ENCODE results near the gene MEX3D. TPM values are rescaled to one million over a fixed set of nuclear protein-coding genes. Genes with fewer than 3 reads are reported as not detected.

Gene MEX3D
- polyA plus RNA-seq, 1 donor = 17.8 TPM

GRCh38 chr19:1526979-1527649 is 41.0 kb downstream of the MEX3D start:
- H3K36me3 ChIP-seq (ENCODE audit: control insufficient read depth, insufficient read depth, low read length) = no peaks in the 10 kb centered on the region
- H3K27me3 ChIP-seq (ENCODE audit: control insufficient read depth, insufficient read depth, low read length) = peaks cover 36% of the 10 kb centered on the region
- H3K9me3 ChIP-seq (ENCODE audit: control insufficient read depth, low read depth, low read length) = peaks cover 3% of the 10 kb centered on the region
- DNase-seq = no peak
- H3K4me1 ChIP-seq (ENCODE audit: control insufficient read depth, insufficient read depth, low read length) = no peaks in the 10 kb centered on the region
- H3K27ac ChIP-seq (ENCODE audit: low read length) = no peak overlapping the region
- WGBS (ENCODE audit: insufficient coverage, low lambda C conversion rate) = 76% methylated on average over 3 of the region's 18 CpGs
- H3K4me3 ChIP-seq (ENCODE audit: low read length) = no peak overlapping the region

- WGBS (ENCODE audit: insufficient coverage, low lambda C conversion rate) = no CpG with 5 or more reads among the region's 33 CpGs
- Histone ChIP-seq H3K4me1 (ENCODE audit: control insufficient read depth, insufficient read depth, low read length) (no peaks in the 10 kb centered on the region), H3K27me3 (ENCODE audit: control insufficient read depth, insufficient read depth, low read length) (peaks cover 42% of the 10 kb centered on the region), H3K36me3 (ENCODE audit: control insufficient read depth, insufficient read depth, low read length) (no peaks in the 10 kb centered on the region), H3K4me3 (ENCODE audit: low read length) (no peak overlapping the region), H3K27ac (ENCODE audit: low read length) (no peak overlapping the region), H3K9me3 (ENCODE audit: control insufficient read depth, low read depth, low read length) (peaks cover 3% of the 10 kb centered on the region)
- DNase-seq = no peak
Observed at GRCh38 chr19:1526066-1526778, 41.9 kb downstream of the MEX3D start.

- no peak for DNase-seq
- Histone ChIP-seq H3K36me3 (ENCODE audit: control insufficient read depth, insufficient read depth, low read length) (no peaks in the 10 kb centered on the region), H3K4me3 (ENCODE audit: low read length) (no peak overlapping the region), H3K27me3 (ENCODE audit: control insufficient read depth, insufficient read depth, low read length) (peaks cover 42% of the 10 kb centered on the region), H3K27ac (ENCODE audit: low read length) (no peak overlapping the region), H3K9me3 (ENCODE audit: control insufficient read depth, low read depth, low read length) (peaks cover 3% of the 10 kb centered on the region), H3K4me1 (ENCODE audit: control insufficient read depth, insufficient read depth, low read length) (no peaks in the 10 kb centered on the region)
- WGBS (ENCODE audit: insufficient coverage, low lambda C conversion rate) = no CpG with 5 or more reads among the region's 31 CpGs
Observed at GRCh38 chr19:1525343-1525742, 42.8 kb downstream of the MEX3D start.

GRCh38 chr19:1524972-1525325 is 43.2 kb downstream of the MEX3D start:
- H3K27me3 ChIP-seq (ENCODE audit: control insufficient read depth, insufficient read depth, low read length) = peaks cover 42% of the 10 kb centered on the region
- H3K4me1 ChIP-seq (ENCODE audit: control insufficient read depth, insufficient read depth, low read length) = no peaks in the 10 kb centered on the region
- peaks cover 3% of the 10 kb centered on the region for H3K9me3 ChIP-seq (ENCODE audit: control insufficient read depth, low read depth, low read length)
- no peak overlapping the region for H3K27ac ChIP-seq (ENCODE audit: low read length)
- no CpG with 5 or more reads among the region's 17 CpGs for WGBS (ENCODE audit: insufficient coverage, low lambda C conversion rate)
- no peaks in the 10 kb centered on the region for H3K36me3 ChIP-seq (ENCODE audit: control insufficient read depth, insufficient read depth, low read length)
- H3K4me3 ChIP-seq (ENCODE audit: low read length) = no peak overlapping the region
- no peak for DNase-seq

- no peak for DNase-seq
- Histone ChIP-seq H3K4me3 (ENCODE audit: low read length) (no peak overlapping the region), H3K27ac (ENCODE audit: low read length) (no peak overlapping the region), H3K27me3 (ENCODE audit: control insufficient read depth, insufficient read depth, low read length) (peaks cover 42% of the 10 kb centered on the region), H3K36me3 (ENCODE audit: control insufficient read depth, insufficient read depth, low read length) (no peaks in the 10 kb centered on the region), H3K9me3 (ENCODE audit: control insufficient read depth, low read depth, low read length) (peaks cover 3% of the 10 kb centered on the region), H3K4me1 (ENCODE audit: control insufficient read depth, insufficient read depth, low read length) (no peaks in the 10 kb centered on the region)
- no CpG with 5 or more reads among the region's 49 CpGs for WGBS (ENCODE audit: insufficient coverage, low lambda C conversion rate)
Observed at GRCh38 chr19:1524287-1524971, 43.7 kb downstream of the MEX3D start.

GRCh38 chr19:1523412-1524286 is 44.5 kb downstream of the MEX3D start, which contains the start of gene PLK5:
Gene PLK5 (plus strand): TSS chr19:1524077. CDS start chr19:1526997, 2,920 bp downstream.
- no peak within 1 kb of the TSS for H3K27ac ChIP-seq (ENCODE audit: low read length)

GRCh38 chr19:1522838-1523237 is 45.3 kb downstream of the MEX3D start:
- Histone ChIP-seq H3K4me3 (ENCODE audit: low read length) (no peak overlapping the region), H3K4me1 (ENCODE audit: control insufficient read depth, insufficient read depth, low read length) (no peaks in the 10 kb centered on the region), H3K27me3 (ENCODE audit: control insufficient read depth, insufficient read depth, low read length) (peaks cover 48% of the 10 kb centered on the region), H3K9me3 (ENCODE audit: control insufficient read depth, low read depth, low read length) (peaks cover 3% of the 10 kb centered on the region), H3K27ac (ENCODE audit: low read length) (no peak overlapping the region), H3K36me3 (ENCODE audit: control insufficient read depth, insufficient read depth, low read length) (no peaks in the 10 kb centered on the region)
- WGBS (ENCODE audit: insufficient coverage, low lambda C conversion rate) = no CpG with 5 or more reads among the region's 18 CpGs
- no peak for DNase-seq

More at GRCh38 chr19:1523412-1524286, 44.5 kb downstream of the MEX3D start, which contains the start of gene PLK5:
- Histone ChIP-seq H3K4me3 (ENCODE audit: low read length) (no peak within 1 kb of the TSS), H3K9me3 (ENCODE audit: control insufficient read depth, low read depth, low read length) (peaks cover 3% of the 10 kb centered on the region), H3K4me1 (ENCODE audit: control insufficient read depth, insufficient read depth, low read length) (no peaks in the 10 kb centered on the region), H3K27me3 (ENCODE audit: control insufficient read depth, insufficient read depth, low read length) (peaks cover 44% of the 10 kb centered on the region), H3K36me3 (ENCODE audit: control insufficient read depth, insufficient read depth, low read length) (no peaks in the 10 kb centered on the region)
- no peak for DNase-seq
- no CpG with 5 or more reads among the region's 92 CpGs for WGBS (ENCODE audit: insufficient coverage, low lambda C conversion rate)

- Histone ChIP-seq H3K36me3 (ENCODE audit: control insufficient read depth, insufficient read depth, low read length) (no peaks in the 10 kb centered on the region), H3K27ac (ENCODE audit: low read length) (no peak overlapping the region), H3K27me3 (ENCODE audit: control insufficient read depth, insufficient read depth, low read length) (peaks cover 48% of the 10 kb centered on the region), H3K9me3 (ENCODE audit: control insufficient read depth, low read depth, low read length) (peaks cover 3% of the 10 kb centered on the region), H3K4me3 (ENCODE audit: low read length) (no peak overlapping the region), H3K4me1 (ENCODE audit: control insufficient read depth, insufficient read depth, low read length) (no peaks in the 10 kb centered on the region)
- no CpG with 5 or more reads among the region's 10 CpGs for WGBS (ENCODE audit: insufficient coverage, low lambda C conversion rate)
- no peak for DNase-seq
Observed at GRCh38 chr19:1522061-1522460, 46.1 kb downstream of the MEX3D start.

- DNase-seq = no peak
- H3K27ac ChIP-seq (ENCODE audit: low read length) = no peak overlapping the region
- no peaks in the 10 kb centered on the region for H3K4me1 ChIP-seq (ENCODE audit: control insufficient read depth, insufficient read depth, low read length)
- no CpG with 5 or more reads among the region's 14 CpGs for WGBS (ENCODE audit: insufficient coverage, low lambda C conversion rate)
- no peak overlapping the region for H3K4me3 ChIP-seq (ENCODE audit: low read length)
- H3K36me3 ChIP-seq (ENCODE audit: control insufficient read depth, insufficient read depth, low read length) = no peaks in the 10 kb centered on the region
- H3K9me3 ChIP-seq (ENCODE audit: control insufficient read depth, low read depth, low read length) = peaks cover 3% of the 10 kb centered on the region
- H3K27me3 ChIP-seq (ENCODE audit: control insufficient read depth, insufficient read depth, low read length) = peaks cover 52% of the 10 kb centered on the region
Observed at GRCh38 chr19:1521636-1522035, 46.5 kb downstream of the MEX3D start.
